Breast epithelium (tissue), 3 donors: ENCODE measurements around the gene INPP4A.

Experiments used
- POLR2A ChIP-seq: fragments of 450-650 bp; IDR thresholded peaks from one replicate; pipeline ENCODE4 v1.6.1; 2016; ENCODE audit warnings: antibody characterized with exemption, mild to moderate bottlenecking, moderate library complexity
- TF ChIP-seq, protein P1 (sequence below), 3 donors: fragments of 450-650 bp; IDR thresholded peaks; one replicate each; pipeline ENCODE4 v1.5.1; 2016 to 2017; ENCODE audit warnings: antibody characterized with exemption in 3 of 3, mild to moderate bottlenecking in 3 of 3, moderate library complexity in 3 of 3

DNA sequence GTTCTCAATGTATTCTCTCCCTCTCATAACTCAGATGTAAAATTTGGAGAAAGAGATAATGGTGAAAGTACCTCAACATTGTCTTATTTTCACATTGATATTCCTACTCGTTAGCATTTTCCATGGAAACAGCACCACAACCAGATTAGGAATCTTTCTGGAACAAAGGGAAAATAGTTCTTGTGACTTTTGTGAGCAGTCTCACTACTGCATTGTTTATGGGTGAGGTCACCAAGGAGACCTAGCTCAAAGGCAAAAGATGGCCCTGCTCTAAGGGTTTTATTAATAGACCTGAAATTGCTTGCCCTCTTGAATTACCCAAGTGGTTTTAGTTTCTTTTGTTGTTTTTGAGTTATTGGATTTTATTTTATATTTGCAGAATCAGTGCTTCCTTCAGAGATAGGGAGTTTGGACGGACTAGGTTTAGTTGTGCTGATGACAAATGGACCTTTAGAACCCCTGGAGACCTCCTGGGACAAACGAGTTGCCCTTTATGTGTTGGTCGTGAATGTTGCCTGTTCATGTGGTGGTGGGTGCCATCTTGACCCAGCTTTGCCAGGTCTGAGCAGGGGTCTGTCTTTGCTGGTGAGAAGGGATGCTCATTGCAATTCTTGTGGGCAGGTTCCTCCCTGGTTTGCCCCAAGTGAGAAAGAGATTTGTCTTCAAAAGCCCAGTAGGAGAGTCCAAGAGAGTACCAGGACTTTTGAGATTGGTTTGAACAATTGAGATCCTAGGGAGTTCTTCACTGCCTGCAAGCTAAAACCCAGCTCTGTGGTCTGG lies 58.1 kb downstream of the INPP4A start:
- no peak for TF ChIP-seq POLR2A
- TF ChIP-seq, protein P1, sequence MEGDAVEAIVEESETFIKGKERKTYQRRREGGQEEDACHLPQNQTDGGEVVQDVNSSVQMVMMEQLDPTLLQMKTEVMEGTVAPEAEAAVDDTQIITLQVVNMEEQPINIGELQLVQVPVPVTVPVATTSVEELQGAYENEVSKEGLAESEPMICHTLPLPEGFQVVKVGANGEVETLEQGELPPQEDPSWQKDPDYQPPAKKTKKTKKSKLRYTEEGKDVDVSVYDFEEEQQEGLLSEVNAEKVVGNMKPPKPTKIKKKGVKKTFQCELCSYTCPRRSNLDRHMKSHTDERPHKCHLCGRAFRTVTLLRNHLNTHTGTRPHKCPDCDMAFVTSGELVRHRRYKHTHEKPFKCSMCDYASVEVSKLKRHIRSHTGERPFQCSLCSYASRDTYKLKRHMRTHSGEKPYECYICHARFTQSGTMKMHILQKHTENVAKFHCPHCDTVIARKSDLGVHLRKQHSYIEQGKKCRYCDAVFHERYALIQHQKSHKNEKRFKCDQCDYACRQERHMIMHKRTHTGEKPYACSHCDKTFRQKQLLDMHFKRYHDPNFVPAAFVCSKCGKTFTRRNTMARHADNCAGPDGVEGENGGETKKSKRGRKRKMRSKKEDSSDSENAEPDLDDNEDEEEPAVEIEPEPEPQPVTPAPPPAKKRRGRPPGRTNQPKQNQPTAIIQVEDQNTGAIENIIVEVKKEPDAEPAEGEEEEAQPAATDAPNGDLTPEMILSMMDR (IDR thresholded peaks at IDR 0.05) = no peak
